HG03045 (cell line): ENCODE data around the gene SMIM36.
A peak's percentile ranks its signal among the peaks of the same experiment; 100 is the strongest.
"Not testable (repeated sequence)": the region's sequence is repeated elsewhere in the genome, so short reads cannot be mapped to it uniquely, and the experiment has no call there.

ENCODE experiments used
- ATAC-seq: cut with Tn5 transposase; IDR thresholded peaks from one replicate; pipeline ENCODE4 v1.9.1; 2021; ENCODE audit warnings: mild to moderate bottlenecking, moderate library complexity; ENCODE audit not compliant: unreplicated experiment

Gene SMIM36

GRCh38 chr17:55456307-55457240 lies 54.7 kb downstream of the SMIM36 start:
- no peak for ATAC-seq

GRCh38 chr17:55454906-55455474 lies 56.3 kb downstream of the SMIM36 start:
- ATAC-seq: no peak

GRCh38 chr17:55453839-55454557 lies 57.3 kb downstream of the SMIM36 start:
- no peak for ATAC-seq

- ATAC-seq: no peak
Observed at GRCh38 chr17:55452139-55452790, 59.0 kb downstream of the SMIM36 start.

- ATAC-seq: no peak
Observed at GRCh38 chr17:55451758-55452138, 59.5 kb downstream of the SMIM36 start.

GRCh38 chr17:55451203-55451641 lies 60.0 kb downstream of the SMIM36 start:
- ATAC-seq: no peak

- no peak for ATAC-seq
Observed at GRCh38 chr17:55450232-55450825, 60.9 kb downstream of the SMIM36 start.

- ATAC-seq: no peak
Observed at GRCh38 chr17:55448681-55449080, 62.6 kb downstream of the SMIM36 start.

GRCh38 chr17:55446581-55447205 lies 64.6 kb downstream of the SMIM36 start:
- ATAC-seq: no peak

- not testable (repeated sequence) for ATAC-seq
Observed at GRCh38 chr17:55446004-55446403, 65.2 kb downstream of the SMIM36 start.

GRCh38 chr17:55444471-55445441 lies 66.5 kb downstream of the SMIM36 start:
- ATAC-seq: peak; percentile 69

- ATAC-seq: no peak
Observed at GRCh38 chr17:55443904-55444303, 67.3 kb downstream of the SMIM36 start.

GRCh38 chr17:55442953-55443683 lies 68.1 kb downstream of the SMIM36 start:
- ATAC-seq: no peak

- ATAC-seq: no peak
Observed at GRCh38 chr17:55442462-55442861, 68.8 kb downstream of the SMIM36 start.

- no peak for ATAC-seq
Observed at GRCh38 chr17:55441544-55441943, 69.7 kb downstream of the SMIM36 start.

GRCh38 chr17:55440391-55440790 lies 70.9 kb downstream of the SMIM36 start:
- ATAC-seq: no peak

- peak; percentile 65 for ATAC-seq
Observed at GRCh38 chr17:55437159-55437605, 74.1 kb downstream of the SMIM36 start.
